Measurements from ENCODE around the gene DNAAF8. TPM values are rescaled to one million over a fixed set of nuclear protein-coding genes. Genes with fewer than 3 reads are reported as not detected.
"Not testable (repeated sequence)": the region's sequence is repeated elsewhere in the genome, so short reads cannot be mapped to it uniquely, and the experiment has no call there.

Gene DNAAF8
- total RNA-seq, 2 donors from 2014 or later = not detected

GRCh38 chr16:4728676-4729075 lies 5.7 kb upstream of the DNAAF8 start:
- Mint-ChIP-seq H3K36me3 (ENCODE audit: low read depth) (peaks cover 46% of the 10 kb centered on the region), H3K27ac (no peak overlapping the region), H3K27me3 (no peaks in the 10 kb centered on the region), H3K9me3 (no peaks in the 10 kb centered on the region), H3K4me3 (no peak overlapping the region), H3K4me1 (peaks cover 4% of the 10 kb centered on the region)
- ATAC-seq (replicated peaks) = no peak

- no peaks in the 10 kb centered on the region for H3K27me3 Mint-ChIP-seq
- H3K4me3 Mint-ChIP-seq = no peak overlapping the region
- no peak overlapping the region for H3K27ac Mint-ChIP-seq
- H3K9me3 Mint-ChIP-seq = no peaks in the 10 kb centered on the region
- no peak for ATAC-seq (replicated peaks)
- H3K36me3 Mint-ChIP-seq (ENCODE audit: low read depth) = peaks cover 38% of the 10 kb centered on the region
- peaks cover 4% of the 10 kb centered on the region for H3K4me1 Mint-ChIP-seq
Measured at GRCh38 chr16:4729876-4730275, 4.5 kb upstream of the DNAAF8 start.

- no peak for ATAC-seq (replicated peaks)
- peaks cover 3% of the 10 kb centered on the region for H3K27me3 Mint-ChIP-seq
- peak overlapping the region; percentile 89 for H3K27ac Mint-ChIP-seq
- peaks cover 9% of the 10 kb centered on the region for H3K4me1 Mint-ChIP-seq
- H3K9me3 Mint-ChIP-seq = no peaks in the 10 kb centered on the region
- H3K36me3 Mint-ChIP-seq (ENCODE audit: low read depth) = peaks cover 23% of the 10 kb centered on the region
- peak overlapping the region; percentile 92 for H3K4me3 Mint-ChIP-seq
Measured at GRCh38 chr16:4733211-4733742, 1.1 kb upstream of the DNAAF8 start.

- H3K4me1 Mint-ChIP-seq = peaks cover 9% of the 10 kb centered on the region
- peaks cover 3% of the 10 kb centered on the region for H3K27me3 Mint-ChIP-seq
- peak overlapping the region; percentile 89 for H3K27ac Mint-ChIP-seq
- peak overlapping the region; percentile 92 for H3K4me3 Mint-ChIP-seq
- no peaks in the 10 kb centered on the region for H3K9me3 Mint-ChIP-seq
- ATAC-seq (replicated peaks) = peak; percentile 4
- peaks cover 19% of the 10 kb centered on the region for H3K36me3 Mint-ChIP-seq (ENCODE audit: low read depth)
Measured at GRCh38 chr16:4733747-4734062, 632 bp upstream of the DNAAF8 start.

- peak overlapping the region; percentile 92 for H3K4me3 Mint-ChIP-seq
- H3K4me1 Mint-ChIP-seq = peaks cover 9% of the 10 kb centered on the region
- ATAC-seq (replicated peaks) = peak; percentile 84
- H3K27ac Mint-ChIP-seq = peak overlapping the region; percentile 89
- H3K27me3 Mint-ChIP-seq = peaks cover 3% of the 10 kb centered on the region
- peaks cover 6% of the 10 kb centered on the region for H3K36me3 Mint-ChIP-seq (ENCODE audit: low read depth)
- H3K9me3 Mint-ChIP-seq = no peaks in the 10 kb centered on the region
Measured at GRCh38 chr16:4734730-4735535, 596 bp downstream of the DNAAF8 start.

GRCh38 chr16:4736546-4736945 lies 2.2 kb downstream of the DNAAF8 start:
- Mint-ChIP-seq H3K36me3 (ENCODE audit: low read depth) (no peaks in the 10 kb centered on the region), H3K4me3 (no peak overlapping the region), H3K27me3 (peaks cover 3% of the 10 kb centered on the region), H3K27ac (no peak overlapping the region), H3K9me3 (no peaks in the 10 kb centered on the region), H3K4me1 (peaks cover 9% of the 10 kb centered on the region)
- no peak for ATAC-seq (replicated peaks)

GRCh38 chr16:4737545-4737944 lies 3.2 kb downstream of the DNAAF8 start:
- Mint-ChIP-seq H3K9me3 (no peaks in the 10 kb centered on the region), H3K4me1 (peaks cover 8% of the 10 kb centered on the region), H3K27ac (no peak overlapping the region)

GRCh38 chr16:4738370-4738769 lies 4.0 kb downstream of the DNAAF8 start:
- H3K27ac Mint-ChIP-seq; H3K4me3 Mint-ChIP-seq; ATAC-seq (replicated peaks); H3K27me3 Mint-ChIP-seq; H3K36me3 Mint-ChIP-seq (ENCODE audit: low read depth); H3K9me3 Mint-ChIP-seq; H3K4me1 Mint-ChIP-seq: not testable (repeated sequence)

More at GRCh38 chr16:4737545-4737944, 3.2 kb downstream of the DNAAF8 start:
- Mint-ChIP-seq H3K36me3 (ENCODE audit: low read depth) (no peaks in the 10 kb centered on the region), H3K27me3 (peaks cover 3% of the 10 kb centered on the region), H3K4me3 (no peak overlapping the region)
- no peak for ATAC-seq (replicated peaks)

GRCh38 chr16:4743226-4743878 lies 9.0 kb downstream of the DNAAF8 start:
- Mint-ChIP-seq H3K9me3 (no peaks in the 10 kb centered on the region), H3K27me3 (no peaks in the 10 kb centered on the region), H3K4me3 (peak overlapping the region; percentile 37), H3K27ac (peak overlapping the region; percentile 63), H3K36me3 (ENCODE audit: low read depth) (no peaks in the 10 kb centered on the region), H3K4me1 (no peaks in the 10 kb centered on the region)
- no peak for ATAC-seq (replicated peaks)

- H3K27ac Mint-ChIP-seq = no peak overlapping the region
- H3K36me3 Mint-ChIP-seq (ENCODE audit: low read depth) = no peaks in the 10 kb centered on the region
- no peaks in the 10 kb centered on the region for H3K9me3 Mint-ChIP-seq
- no peaks in the 10 kb centered on the region for H3K4me1 Mint-ChIP-seq
- H3K4me3 Mint-ChIP-seq = no peak overlapping the region
- ATAC-seq (replicated peaks) = no peak
- H3K27me3 Mint-ChIP-seq = no peaks in the 10 kb centered on the region
Measured at GRCh38 chr16:4744555-4745273, 10.4 kb downstream of the DNAAF8 start.

- no peaks in the 10 kb centered on the region for H3K36me3 Mint-ChIP-seq (ENCODE audit: low read depth)
- no peak for ATAC-seq (replicated peaks)
- H3K27me3 Mint-ChIP-seq = no peaks in the 10 kb centered on the region
- H3K4me3 Mint-ChIP-seq = no peak overlapping the region
- H3K9me3 Mint-ChIP-seq = no peaks in the 10 kb centered on the region
- H3K27ac Mint-ChIP-seq = no peak overlapping the region
- no peaks in the 10 kb centered on the region for H3K4me1 Mint-ChIP-seq
Measured at GRCh38 chr16:4745274-4745569, 10.9 kb downstream of the DNAAF8 start.

- H3K9me3 Mint-ChIP-seq = no peaks in the 10 kb centered on the region
- no peaks in the 10 kb centered on the region for H3K4me1 Mint-ChIP-seq
- no peak for ATAC-seq (replicated peaks)
- peaks cover 2% of the 10 kb centered on the region for H3K36me3 Mint-ChIP-seq (ENCODE audit: low read depth)
- no peak overlapping the region for H3K4me3 Mint-ChIP-seq
- no peak overlapping the region for H3K27ac Mint-ChIP-seq
- no peaks in the 10 kb centered on the region for H3K27me3 Mint-ChIP-seq
Measured at GRCh38 chr16:4746215-4746614, 11.9 kb downstream of the DNAAF8 start.

GRCh38 chr16:4746991-4747574 lies 12.7 kb downstream of the DNAAF8 start:
- Mint-ChIP-seq H3K27ac (no peak overlapping the region), H3K27me3 (no peaks in the 10 kb centered on the region), H3K36me3 (ENCODE audit: low read depth) (peaks cover 9% of the 10 kb centered on the region), H3K4me3 (no peak overlapping the region), H3K9me3 (no peaks in the 10 kb centered on the region), H3K4me1 (no peaks in the 10 kb centered on the region)
- ATAC-seq (replicated peaks) = no peak

GRCh38 chr16:4747906-4748681 lies 13.8 kb downstream of the DNAAF8 start:
- ATAC-seq (replicated peaks) = no peak
- no peaks in the 10 kb centered on the region for H3K27me3 Mint-ChIP-seq
- no peak overlapping the region for H3K4me3 Mint-ChIP-seq
- H3K9me3 Mint-ChIP-seq = no peaks in the 10 kb centered on the region
- no peaks in the 10 kb centered on the region for H3K4me1 Mint-ChIP-seq
- peaks cover 11% of the 10 kb centered on the region for H3K36me3 Mint-ChIP-seq (ENCODE audit: low read depth)
- H3K27ac Mint-ChIP-seq = no peak overlapping the region

All from activated T-helper 17 cell treated with anti-CD3 and anti-CD28 coated beads, Interleukin-2, amount 50 U/mL, for 72 hours (primary cell).